Osteoblast (primary cell): ENCODE results near the gene DES. TPM values are rescaled to one million over a fixed set of nuclear protein-coding genes. Genes with fewer than 3 reads are reported as not detected.

Experiments used
- DNase-seq: peaks from one replicate; pipeline ENCODE4 v3.0.0; 2011; ENCODE audit warnings: low spot score, mixed read lengths; ENCODE audit not compliant: insufficient read length; ENCODE audit errors: missing footprints
- H2AFZ ChIP-seq: 2 replicates; pipeline ENCODE4 v1.6.0; 2011; ENCODE audit warnings: mild to moderate bottlenecking, low read length
- H3K27ac ChIP-seq: 2 replicates; pipeline ENCODE4 v1.5.1; 2011; ENCODE audit warnings: mild to moderate bottlenecking, low read depth, low read length, moderate library complexity
- H3K27me3 ChIP-seq: 2 replicates; pipeline ENCODE4 v1.6.0; 2012; ENCODE audit warnings: mild to moderate bottlenecking, control low read depth, inconsistent platforms, low read length, moderate library complexity; ENCODE audit not compliant: insufficient read depth
- H3K36me3 ChIP-seq: 2 replicates; pipeline ENCODE4 v1.5.1; 2011; ENCODE audit warnings: mild to moderate bottlenecking, low read length, control low read depth, moderate library complexity; ENCODE audit not compliant: insufficient read depth
- H3K4me1 ChIP-seq: 2 replicates; pipeline ENCODE4 v1.5.1; 2011; ENCODE audit warnings: mild to moderate bottlenecking, low read length, control low read depth, moderate library complexity; ENCODE audit not compliant: insufficient read depth
- H3K4me2 ChIP-seq: 2 replicates; pipeline ENCODE4 v1.6.0; 2011; ENCODE audit warnings: mild to moderate bottlenecking, low read length; ENCODE audit not compliant: insufficient read depth
- H3K4me3 ChIP-seq: fragments of 200-600 bp; sonication (generic); 3 replicates; pipeline ENCODE4 v1.5.1; 2012; ENCODE audit warnings: mild to moderate bottlenecking, low read length, inconsistent platforms; ENCODE audit not compliant: insufficient read depth
- H3K79me2 ChIP-seq: 2 replicates; pipeline ENCODE4 v1.6.0; 2012; ENCODE audit warnings: mild to moderate bottlenecking, low read length, control low read depth, inconsistent platforms; ENCODE audit not compliant: insufficient read depth
- H3K9me3 ChIP-seq: 2 replicates; pipeline ENCODE4 v1.5.1; 2011; ENCODE audit warnings: low read depth, low read length, control low read depth
- H4K20me1 ChIP-seq: 2 replicates; pipeline ENCODE4 v1.6.0; 2012; ENCODE audit warnings: mild to moderate bottlenecking, low read length, control low read depth; ENCODE audit not compliant: insufficient read depth
- total RNA-seq: library from RNA; depleted of rRNA; stranded (reverse); fragments of >200 nt; gene quantifications from 2 replicates; pipeline ENCODE4 v1.2.3, GENCODE V29; 2012
- TF ChIP-seq, protein P1 (sequence below): IDR thresholded peaks from 2 replicates; pipeline ENCODE4 v1.5.1; 2011; ENCODE audit warnings: mild to moderate bottlenecking, low read depth, low read length, moderate library complexity; ENCODE audit errors: extremely low read depth

The DES gene
- total RNA-seq, 1 donor, result 0.72 TPM

DNA sequence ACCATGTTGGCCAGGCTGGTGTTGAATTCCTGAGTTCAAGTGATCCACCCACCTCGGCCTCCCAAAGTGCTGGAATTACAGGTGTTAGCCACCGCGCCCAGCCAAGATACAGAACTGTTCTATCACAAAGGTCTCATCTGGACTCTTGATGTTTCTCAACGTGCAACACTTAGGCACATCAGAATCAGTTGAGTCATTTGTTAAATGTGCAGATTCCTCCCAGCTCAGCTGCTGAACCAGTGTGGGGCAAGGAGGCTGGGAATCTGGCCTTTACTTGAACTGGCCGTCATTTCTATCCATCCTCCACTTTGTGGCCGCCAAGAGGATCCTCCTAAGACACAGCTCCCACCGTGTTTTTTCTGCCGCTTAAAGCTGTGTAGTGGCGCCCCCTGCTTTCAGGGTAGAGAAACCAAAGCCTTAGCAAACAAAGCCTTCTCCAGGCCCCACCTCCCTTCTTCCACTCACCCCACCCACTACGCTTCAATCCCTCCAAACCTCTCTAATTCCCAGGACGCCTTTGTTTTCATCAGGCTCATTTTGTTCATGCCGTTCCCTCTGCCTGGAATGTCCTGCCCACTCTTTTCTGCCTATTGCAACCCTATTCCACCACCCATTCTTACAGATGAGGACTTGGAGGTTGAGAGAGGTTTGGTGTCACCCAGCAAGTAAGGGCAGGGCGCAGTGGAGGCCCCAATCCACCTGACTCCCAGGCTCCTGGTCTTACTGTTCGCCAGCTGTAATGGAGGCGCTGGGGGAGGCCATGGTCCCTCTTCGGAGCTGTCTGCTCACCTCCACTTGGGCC, 15.7 kb downstream of the DES start:
- no peak overlapping the region for H3K4me2 ChIP-seq
- peak overlapping the region; percentile 50 for H2AFZ ChIP-seq
- H3K27ac ChIP-seq, result peak overlapping the region; percentile 24
- no peaks in the 10 kb centered on the region for H4K20me1 ChIP-seq
- no peaks in the 10 kb centered on the region for H3K36me3 ChIP-seq
- no peak overlapping the region for H3K4me3 ChIP-seq
- peaks cover 4% of the 10 kb centered on the region for H3K27me3 ChIP-seq
- no peaks in the 10 kb centered on the region for H3K79me2 ChIP-seq
- H3K4me1 ChIP-seq, result peaks cover 18% of the 10 kb centered on the region
- TF ChIP-seq, protein P1, sequence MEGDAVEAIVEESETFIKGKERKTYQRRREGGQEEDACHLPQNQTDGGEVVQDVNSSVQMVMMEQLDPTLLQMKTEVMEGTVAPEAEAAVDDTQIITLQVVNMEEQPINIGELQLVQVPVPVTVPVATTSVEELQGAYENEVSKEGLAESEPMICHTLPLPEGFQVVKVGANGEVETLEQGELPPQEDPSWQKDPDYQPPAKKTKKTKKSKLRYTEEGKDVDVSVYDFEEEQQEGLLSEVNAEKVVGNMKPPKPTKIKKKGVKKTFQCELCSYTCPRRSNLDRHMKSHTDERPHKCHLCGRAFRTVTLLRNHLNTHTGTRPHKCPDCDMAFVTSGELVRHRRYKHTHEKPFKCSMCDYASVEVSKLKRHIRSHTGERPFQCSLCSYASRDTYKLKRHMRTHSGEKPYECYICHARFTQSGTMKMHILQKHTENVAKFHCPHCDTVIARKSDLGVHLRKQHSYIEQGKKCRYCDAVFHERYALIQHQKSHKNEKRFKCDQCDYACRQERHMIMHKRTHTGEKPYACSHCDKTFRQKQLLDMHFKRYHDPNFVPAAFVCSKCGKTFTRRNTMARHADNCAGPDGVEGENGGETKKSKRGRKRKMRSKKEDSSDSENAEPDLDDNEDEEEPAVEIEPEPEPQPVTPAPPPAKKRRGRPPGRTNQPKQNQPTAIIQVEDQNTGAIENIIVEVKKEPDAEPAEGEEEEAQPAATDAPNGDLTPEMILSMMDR, result peak; percentile 68
- DNase-seq, result peak; percentile 95
- H3K9me3 ChIP-seq, result no peaks in the 10 kb centered on the region

- Histone ChIP-seq H3K4me2 (no peak overlapping the region), H3K4me3 (no peak overlapping the region), H3K27ac (peak overlapping the region; percentile 24), H3K27me3 (peaks cover 4% of the 10 kb centered on the region), H3K9me3 (no peaks in the 10 kb centered on the region), H3K79me2 (no peaks in the 10 kb centered on the region), H4K20me1 (no peaks in the 10 kb centered on the region), H3K4me1 (peaks cover 18% of the 10 kb centered on the region), H2AFZ (peak overlapping the region; percentile 50), H3K36me3 (no peaks in the 10 kb centered on the region)
- TF ChIP-seq, protein P1, result no peak
- peak; percentile 30 for DNase-seq
Measured at GRCh38 chr2:219434468-219434717, 16.2 kb downstream of the DES start.

- no peaks in the 10 kb centered on the region for H3K9me3 ChIP-seq
- no peaks in the 10 kb centered on the region for H3K36me3 ChIP-seq
- H3K79me2 ChIP-seq, result no peaks in the 10 kb centered on the region
- peak; percentile 92 for DNase-seq
- H2AFZ ChIP-seq, result peak within 1 kb of the TSS; percentile 50
- TF ChIP-seq, protein P1, result no peak
- H3K27me3 ChIP-seq, result peaks cover 4% of the 10 kb centered on the region
- peak within 1 kb of the TSS; percentile 60 for H3K4me2 ChIP-seq
- H3K4me3 ChIP-seq, result peak within 1 kb of the TSS; percentile 54
- H4K20me1 ChIP-seq, result no peaks in the 10 kb centered on the region
- H3K4me1 ChIP-seq, result peaks cover 18% of the 10 kb centered on the region
- H3K27ac ChIP-seq, result peak within 1 kb of the TSS; percentile 24
Measured at GRCh38 chr2:219434718-219435525, 16.7 kb downstream of the DES start, which contains the start of gene SPEG. SPEG (plus strand) TSS chr2:219434843; CDS start chr2:219434978, 135 bp downstream.

DNA sequence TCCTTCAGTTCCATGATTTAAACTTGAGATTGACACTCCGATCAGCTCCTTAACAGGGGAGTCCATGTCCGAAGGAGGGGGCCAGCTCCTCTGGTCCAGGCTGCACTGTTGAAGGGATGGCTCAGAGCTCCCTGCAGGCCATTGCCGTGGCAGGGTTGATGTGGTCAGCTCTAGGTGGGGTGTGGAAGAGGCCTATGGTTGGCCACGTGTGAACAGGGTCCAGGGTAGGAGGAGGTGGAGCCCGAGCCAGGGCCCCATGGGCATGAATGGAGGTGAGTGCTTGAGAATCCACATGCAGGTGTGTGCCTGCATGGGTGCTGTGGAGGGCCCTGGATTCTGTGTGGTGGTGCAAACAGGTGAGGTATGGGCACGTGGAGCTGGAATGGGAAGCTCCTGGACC, 17.5 kb downstream of the DES start:
- H3K4me2 ChIP-seq, result no peak overlapping the region
- H3K27ac ChIP-seq, result no peak overlapping the region
- H3K9me3 ChIP-seq, result no peaks in the 10 kb centered on the region
- peak; percentile 49 for DNase-seq
- H3K36me3 ChIP-seq, result no peaks in the 10 kb centered on the region
- H3K79me2 ChIP-seq, result no peaks in the 10 kb centered on the region
- TF ChIP-seq, protein P1, result no peak
- peaks cover 20% of the 10 kb centered on the region for H3K4me1 ChIP-seq
- H4K20me1 ChIP-seq, result no peaks in the 10 kb centered on the region
- no peak overlapping the region for H2AFZ ChIP-seq
- no peak overlapping the region for H3K4me3 ChIP-seq
- H3K27me3 ChIP-seq, result peaks cover 4% of the 10 kb centered on the region
